Sciatic nerve (tissue), 2 donors: Measurements from ENCODE around the gene APOB. TPM values are rescaled to one million over a fixed set of nuclear protein-coding genes. Genes with fewer than 3 reads are reported as not detected.
"Not testable (repeated sequence)": the region's sequence is repeated elsewhere in the genome, so short reads cannot be mapped to it uniquely, and the experiment has no call there.

Experiments used
- ATAC-seq: fragments of 200-7000 bp; cut with Tn5 transposase; one replicate; pipeline ENCODE4 v1.9.1; 2020; ENCODE audit warnings: mild to moderate bottlenecking, moderate library complexity
- DNase-seq: peaks from one replicate; pipeline ENCODE4 v3.0.0-alpha.2; 2020; ENCODE audit warnings: low spot score
- intact Hi-C: fragments of 100-400 bp; cut with DNase I; formaldehyde crosslinking; loops from one replicate; pipeline ENCODE4 v1.14.2; 2022
- total RNA-seq: library from RNA; stranded (reverse); fragmentation: NEBNext Ultra II Directional; extraction: Animal tissue kit (Norgen Biotek cat#: 25700); gene quantifications from one replicate; pipeline ENCODE4 v1.2.1, GENCODE V29; 2021
- donor health status: DM: no; HTN: no; CAD: no.
- donor health status: DM: no; HTN: no; CAD: no.

The APOB gene
- total RNA-seq, 1 donor from 2014 or later = 2.9 TPM

- no peak for DNase-seq
- ATAC-seq = no peak
- intact Hi-C loops = no loop called here
Measured at GRCh38 chr2:21036708-21037670, 6.9 kb downstream of the APOB start.

- DNase-seq (no peak), ATAC-seq (no peak)
- intact Hi-C loops = no loop called here
Measured at GRCh38 chr2:21035974-21036707, 7.7 kb downstream of the APOB start.

GRCh38 chr2:21035282-21035973 lies 8.4 kb downstream of the APOB start:
- DNase-seq (no peak), ATAC-seq (no peak)
- intact Hi-C loops = no loop called here

GRCh38 chr2:21034972-21035279 lies 8.9 kb downstream of the APOB start:
- intact Hi-C loops = no loop called here
- ATAC-seq (no peak), DNase-seq (no peak)

GRCh38 chr2:21034156-21034971 lies 9.5 kb downstream of the APOB start:
- DNase-seq (no peak), ATAC-seq (no peak)
- intact Hi-C loops = no loop called here

- DNase-seq (no peak), ATAC-seq (no peak)
- intact Hi-C loops = no loop called here
Measured at GRCh38 chr2:21033237-21034155, 10.4 kb downstream of the APOB start.

GRCh38 chr2:21032338-21033236 lies 11.3 kb downstream of the APOB start:
- intact Hi-C loops = no loop called here
- ATAC-seq (no peak), DNase-seq (no peak)

GRCh38 chr2:21030983-21031968 lies 12.6 kb downstream of the APOB start:
- no peak for ATAC-seq
- intact Hi-C loops = no loop called here
- no peak for DNase-seq

GRCh38 chr2:21029519-21029918 lies 14.4 kb downstream of the APOB start:
- no peak for ATAC-seq
- intact Hi-C loops = no loop called here
- DNase-seq = no peak

- ATAC-seq, DNase-seq, intact Hi-C loops: not testable (repeated sequence)
Measured at GRCh38 chr2:21028951-21029350, 14.9 kb downstream of the APOB start.

- intact Hi-C loops = no loop called here
- ATAC-seq (no peak), DNase-seq (no peak)
Measured at GRCh38 chr2:21028021-21028947, 15.6 kb downstream of the APOB start.

GRCh38 chr2:21026479-21027282 lies 17.2 kb downstream of the APOB start:
- DNase-seq (no peak), ATAC-seq (no peak)
- intact Hi-C loops = no loop called here

GRCh38 chr2:21025690-21026478 lies 18.0 kb downstream of the APOB start:
- intact Hi-C loops = no loop called here
- ATAC-seq (no peak), DNase-seq (no peak)
